ENCODE data around the gene ATP6V1A.
"Not testable (repeated sequence)": the region's sequence is repeated elsewhere in the genome, so short reads cannot be mapped to it uniquely, and the experiment has no call there.

ATP6V1A gene

DNA sequence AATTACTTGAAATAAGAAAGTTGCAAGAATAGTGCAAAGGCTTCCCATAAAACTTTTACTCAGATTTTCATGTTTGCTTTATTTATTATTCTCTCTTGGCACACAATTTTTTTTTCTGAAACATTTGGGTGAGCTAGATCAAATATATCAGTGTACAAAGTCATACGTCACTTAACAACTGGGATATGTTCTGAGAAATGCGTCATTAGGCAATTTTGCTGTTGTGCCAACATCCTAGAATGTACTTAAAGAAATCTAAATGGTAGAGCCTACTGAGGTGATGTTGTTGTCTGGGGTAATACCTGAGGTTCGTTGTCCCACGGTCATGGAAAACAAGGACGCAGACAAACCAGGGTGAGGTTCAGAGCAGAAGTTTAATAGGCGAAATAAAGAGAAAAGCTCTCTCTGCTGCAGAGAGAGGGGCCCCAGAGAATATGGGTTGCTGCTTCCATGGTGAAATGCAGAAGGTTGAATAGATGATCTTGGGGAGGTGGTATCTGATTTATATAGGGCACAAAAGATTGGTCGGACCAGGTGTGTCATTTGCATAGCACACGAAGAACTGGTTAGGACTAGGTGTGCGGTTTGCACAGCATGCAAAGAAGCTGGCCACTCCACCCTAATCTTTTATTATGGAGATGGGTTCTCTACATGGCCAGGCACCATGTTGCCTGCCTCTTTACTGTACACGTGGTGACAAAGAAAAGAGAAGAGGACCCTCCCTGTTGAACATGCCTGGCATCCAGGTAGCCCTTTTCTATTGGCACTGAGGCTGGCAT is 82.9 kb downstream of the ATP6V1A start:
- Histone ChIP-seq H3K27me3 (replicated peaks; ENCODE audit: control insufficient read depth, insufficient read depth, low read length) (no peaks in the 10 kb centered on the region), H3K4me1 (ENCODE audit: control insufficient read depth, insufficient read depth, low read length) (no peaks in the 10 kb centered on the region), H3K9me3 (ENCODE audit: control insufficient read depth, low read length) (no peaks in the 10 kb centered on the region), H3K9ac (ENCODE audit: low read length) (no peak overlapping the region), H3K4me3 (ENCODE audit: low read length) (no peak overlapping the region), H3K36me3 (ENCODE audit: control insufficient read depth, insufficient read depth, low read length, severe bottlenecking) (no peaks in the 10 kb centered on the region)
- DNase-seq (ENCODE audit: low read depth): no peak

DNA sequence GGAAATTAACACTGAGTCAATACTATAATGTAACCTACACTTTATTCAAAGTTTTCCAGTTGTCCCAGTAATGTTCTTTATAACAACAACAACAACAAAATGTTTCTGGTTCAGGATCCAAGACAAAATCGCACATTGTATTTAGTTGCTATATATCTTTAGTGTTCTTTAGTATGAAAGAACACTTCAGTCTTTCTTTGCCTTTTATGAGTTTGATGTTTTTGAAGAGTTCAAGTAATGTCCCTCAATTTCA is 84.2 kb downstream of the ATP6V1A start:
- no peak overlapping the region for H3K4me3 ChIP-seq (ENCODE audit: low read length)
- no peaks in the 10 kb centered on the region for H3K9me3 ChIP-seq (ENCODE audit: control insufficient read depth, low read length)
- no peak overlapping the region for H3K9ac ChIP-seq (ENCODE audit: low read length)
- no peaks in the 10 kb centered on the region for H3K27me3 ChIP-seq (replicated peaks; ENCODE audit: control insufficient read depth, insufficient read depth, low read length)
- no peaks in the 10 kb centered on the region for H3K4me1 ChIP-seq (ENCODE audit: control insufficient read depth, insufficient read depth, low read length)
- no peak for DNase-seq (ENCODE audit: low read depth)
- no peaks in the 10 kb centered on the region for H3K36me3 ChIP-seq (ENCODE audit: control insufficient read depth, insufficient read depth, low read length, severe bottlenecking)

DNA sequence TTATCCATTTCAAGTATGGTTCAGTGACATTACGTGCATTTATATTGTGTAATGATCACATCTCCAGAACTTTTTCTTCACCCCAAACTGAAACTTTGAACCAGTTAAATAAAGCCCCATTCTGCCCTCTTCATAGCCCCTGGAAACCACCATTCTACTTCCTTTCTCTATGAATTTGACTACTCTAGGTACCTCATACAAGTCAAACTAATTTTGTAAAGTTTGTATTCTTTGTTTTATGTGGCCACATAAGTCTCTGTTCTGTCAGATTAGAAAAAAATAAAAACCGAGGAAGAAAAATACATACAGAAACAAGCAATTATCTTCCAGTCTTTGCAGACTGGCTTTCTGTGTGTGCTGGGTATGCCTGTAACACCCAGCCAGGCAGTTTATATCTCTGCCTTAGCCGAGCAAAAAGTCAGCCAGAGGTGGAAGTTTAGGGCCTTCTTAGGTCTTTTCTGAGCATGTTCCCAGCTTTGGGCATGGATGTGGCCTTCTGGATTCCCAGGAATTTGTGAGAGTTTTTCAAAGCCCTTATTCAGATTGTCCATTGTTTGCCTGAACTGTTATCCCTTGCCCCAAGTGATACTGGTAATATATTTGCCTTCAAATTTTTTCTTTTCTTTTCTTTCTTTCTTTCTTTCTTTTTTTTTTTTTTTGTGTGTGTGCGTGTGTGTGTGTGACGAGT is 85.8 kb downstream of the ATP6V1A start:
- no peaks in the 10 kb centered on the region for H3K9me3 ChIP-seq (ENCODE audit: control insufficient read depth, low read length)
- H3K9ac ChIP-seq (ENCODE audit: low read length): no peak overlapping the region
- no peaks in the 10 kb centered on the region for H3K27me3 ChIP-seq (replicated peaks; ENCODE audit: control insufficient read depth, insufficient read depth, low read length)
- no peak overlapping the region for H3K4me3 ChIP-seq (ENCODE audit: low read length)
- no peaks in the 10 kb centered on the region for H3K4me1 ChIP-seq (ENCODE audit: control insufficient read depth, insufficient read depth, low read length)
- DNase-seq (ENCODE audit: low read depth): no peak
- H3K36me3 ChIP-seq (ENCODE audit: control insufficient read depth, insufficient read depth, low read length, severe bottlenecking): no peaks in the 10 kb centered on the region

DNA sequence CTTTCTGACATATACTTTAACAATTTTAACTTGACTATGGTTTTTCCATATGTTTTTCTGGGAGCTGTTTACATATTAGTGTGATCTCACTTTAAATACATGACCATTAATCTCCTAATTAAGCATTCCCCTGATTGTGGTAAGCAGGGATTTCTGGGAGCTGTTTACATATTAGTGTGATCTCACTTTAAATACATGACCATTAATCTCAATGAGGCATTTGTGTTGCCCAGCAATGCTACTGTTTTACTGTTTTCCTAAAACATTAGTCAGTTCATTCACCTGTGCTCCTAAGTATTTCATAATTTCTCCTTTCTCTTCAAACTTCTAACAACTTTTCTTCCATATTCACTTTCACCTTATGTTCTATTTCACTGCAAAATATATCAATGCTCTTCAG is 88.1 kb downstream of the ATP6V1A start:
- H3K9me3 ChIP-seq (ENCODE audit: control insufficient read depth, low read length): no peaks in the 10 kb centered on the region
- H3K4me1 ChIP-seq (ENCODE audit: control insufficient read depth, insufficient read depth, low read length): peaks cover 2% of the 10 kb centered on the region
- no peak overlapping the region for H3K9ac ChIP-seq (ENCODE audit: low read length)
- no peaks in the 10 kb centered on the region for H3K36me3 ChIP-seq (ENCODE audit: control insufficient read depth, insufficient read depth, low read length, severe bottlenecking)
- DNase-seq (ENCODE audit: low read depth): no peak
- H3K4me3 ChIP-seq (ENCODE audit: low read length): no peak overlapping the region
- no peaks in the 10 kb centered on the region for H3K27me3 ChIP-seq (replicated peaks; ENCODE audit: control insufficient read depth, insufficient read depth, low read length)

DNA sequence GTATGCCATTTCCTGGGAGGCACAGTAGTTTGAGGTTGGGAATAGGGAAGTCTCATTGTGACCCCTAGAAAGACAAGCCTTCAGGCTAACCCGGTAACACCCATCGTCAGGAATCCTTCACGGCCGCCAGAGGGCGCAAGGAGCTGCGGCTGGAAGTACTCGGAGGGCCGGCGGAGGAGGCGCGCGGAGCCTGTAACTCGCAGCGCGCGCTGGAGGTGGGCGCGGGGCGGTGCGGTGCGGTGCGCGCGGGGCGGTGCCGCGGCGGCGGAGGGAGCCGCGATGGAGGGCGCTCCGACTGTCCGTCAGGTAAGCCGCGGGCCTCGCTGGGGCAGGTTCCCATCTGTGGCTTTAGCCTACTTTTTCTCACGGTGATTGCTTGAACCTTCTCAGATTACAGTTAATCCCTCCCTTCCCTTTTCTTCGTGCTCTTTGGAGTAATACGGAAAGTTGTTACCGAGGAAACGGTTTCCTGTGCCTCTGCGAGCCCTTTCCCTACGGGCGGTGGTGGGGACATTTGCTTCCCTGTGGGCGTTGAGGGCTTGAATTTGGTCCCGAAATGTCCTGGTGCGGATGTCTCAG is 91.9 kb downstream of the ATP6V1A start, which contains the start of gene GRAMD1C:
GRAMD1C (plus strand) TSS at position 158 of the 579 bp plus-strand sequence; CDS start at position 280, 122 bp downstream.
- Histone ChIP-seq H3K36me3 (ENCODE audit: control insufficient read depth, insufficient read depth, low read length, severe bottlenecking) (no peaks in the 10 kb centered on the region), H3K9ac (ENCODE audit: low read length) (peak within 1 kb of the TSS; percentile 42), H3K9me3 (ENCODE audit: control insufficient read depth, low read length) (no peaks in the 10 kb centered on the region), H3K4me3 (ENCODE audit: low read length) (peak within 1 kb of the TSS; percentile 87), H3K27me3 (replicated peaks; ENCODE audit: control insufficient read depth, insufficient read depth, low read length) (no peaks in the 10 kb centered on the region), H3K4me1 (ENCODE audit: control insufficient read depth, insufficient read depth, low read length) (peaks cover 2% of the 10 kb centered on the region)
- DNase-seq (ENCODE audit: low read depth): peak; percentile 97

DNA sequence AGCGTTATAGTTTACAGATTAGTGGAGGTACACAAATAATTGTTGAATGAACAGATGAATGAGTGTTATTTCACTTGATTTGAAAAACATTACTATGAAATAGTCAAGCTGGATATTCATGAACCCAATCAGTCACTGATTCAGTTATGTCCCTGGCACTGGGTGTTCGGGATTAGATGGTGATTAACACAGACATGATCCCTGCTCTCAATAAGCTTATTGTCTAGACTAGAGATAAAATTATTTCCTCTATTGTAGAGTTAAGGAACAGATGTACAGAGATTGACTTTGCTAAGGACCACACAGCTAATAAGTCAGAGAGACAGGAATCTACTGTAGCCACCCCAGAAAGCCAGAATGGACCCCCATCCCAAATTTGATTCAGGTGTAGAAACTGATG is 92.7 kb downstream of the ATP6V1A start:
- no peaks in the 10 kb centered on the region for H3K36me3 ChIP-seq (ENCODE audit: control insufficient read depth, insufficient read depth, low read length, severe bottlenecking)
- no peak for DNase-seq (ENCODE audit: low read depth)
- H3K9ac ChIP-seq (ENCODE audit: low read length): no peak overlapping the region
- no peaks in the 10 kb centered on the region for H3K27me3 ChIP-seq (replicated peaks; ENCODE audit: control insufficient read depth, insufficient read depth, low read length)
- H3K9me3 ChIP-seq (ENCODE audit: control insufficient read depth, low read length): no peaks in the 10 kb centered on the region
- peaks cover 2% of the 10 kb centered on the region for H3K4me1 ChIP-seq (ENCODE audit: control insufficient read depth, insufficient read depth, low read length)
- peak overlapping the region; percentile 87 for H3K4me3 ChIP-seq (ENCODE audit: low read length)

DNA sequence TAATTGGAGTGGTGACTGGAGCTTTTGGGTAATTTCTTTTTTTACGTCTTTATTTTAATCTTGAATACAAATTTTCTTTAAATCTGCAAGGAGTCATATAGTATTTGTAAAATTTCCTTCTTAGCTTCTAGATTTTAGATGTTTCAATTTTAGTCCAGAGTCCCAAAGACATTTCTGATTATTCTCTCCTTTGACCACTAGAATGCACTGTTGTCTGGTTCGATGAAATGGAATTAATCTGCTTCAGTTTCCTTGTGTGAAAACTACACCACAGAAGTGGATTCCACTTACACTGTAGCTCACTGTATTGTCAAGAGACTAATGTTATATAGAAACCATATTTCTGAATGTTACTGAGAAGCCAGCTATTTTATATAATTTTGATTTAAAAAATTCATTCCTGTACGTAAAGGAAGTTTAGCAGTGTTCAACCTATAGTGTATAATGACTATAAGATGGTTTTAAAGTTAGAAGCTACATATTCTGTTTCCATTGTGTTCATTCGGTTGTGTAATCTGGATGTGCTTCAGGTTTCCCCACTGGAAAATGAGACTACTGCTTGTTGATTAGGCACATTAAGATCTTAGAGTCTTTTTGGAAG is 97.9 kb downstream of the ATP6V1A start:
- Histone ChIP-seq H3K9ac (ENCODE audit: low read length) (no peak overlapping the region), H3K36me3 (ENCODE audit: control insufficient read depth, insufficient read depth, low read length, severe bottlenecking) (no peaks in the 10 kb centered on the region), H3K27me3 (replicated peaks; ENCODE audit: control insufficient read depth, insufficient read depth, low read length) (no peaks in the 10 kb centered on the region), H3K9me3 (ENCODE audit: control insufficient read depth, low read length) (no peaks in the 10 kb centered on the region), H3K4me1 (ENCODE audit: control insufficient read depth, insufficient read depth, low read length) (no peaks in the 10 kb centered on the region), H3K4me3 (ENCODE audit: low read length) (no peak overlapping the region)
- peak; percentile 76 for DNase-seq (ENCODE audit: low read depth)

DNA sequence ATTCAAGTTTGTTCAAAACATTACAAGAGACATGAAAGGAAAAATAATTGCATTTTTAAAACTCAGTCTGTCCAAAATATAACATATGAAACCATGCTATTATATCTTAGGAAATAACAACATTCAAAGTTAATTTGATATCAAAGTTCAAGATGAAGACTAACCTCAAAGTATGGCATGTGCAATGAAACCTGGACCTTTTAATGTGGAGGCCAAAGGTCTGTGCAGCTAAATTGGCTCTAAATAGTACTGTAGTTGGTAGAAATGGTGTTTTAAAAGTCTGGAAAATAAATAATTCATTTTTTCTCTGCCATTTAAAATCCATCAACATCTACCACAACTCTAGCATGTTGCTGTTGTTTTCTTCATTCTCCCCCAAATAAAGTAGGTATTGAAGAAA is 100.4 kb downstream of the ATP6V1A start:
- DNase-seq (ENCODE audit: low read depth): no peak
- Histone ChIP-seq H3K4me1 (ENCODE audit: control insufficient read depth, insufficient read depth, low read length) (no peaks in the 10 kb centered on the region), H3K27me3 (replicated peaks; ENCODE audit: control insufficient read depth, insufficient read depth, low read length) (no peaks in the 10 kb centered on the region), H3K36me3 (ENCODE audit: control insufficient read depth, insufficient read depth, low read length, severe bottlenecking) (no peaks in the 10 kb centered on the region), H3K9me3 (ENCODE audit: control insufficient read depth, low read length) (no peaks in the 10 kb centered on the region), H3K4me3 (ENCODE audit: low read length) (no peak overlapping the region), H3K9ac (ENCODE audit: low read length) (no peak overlapping the region)

DNA sequence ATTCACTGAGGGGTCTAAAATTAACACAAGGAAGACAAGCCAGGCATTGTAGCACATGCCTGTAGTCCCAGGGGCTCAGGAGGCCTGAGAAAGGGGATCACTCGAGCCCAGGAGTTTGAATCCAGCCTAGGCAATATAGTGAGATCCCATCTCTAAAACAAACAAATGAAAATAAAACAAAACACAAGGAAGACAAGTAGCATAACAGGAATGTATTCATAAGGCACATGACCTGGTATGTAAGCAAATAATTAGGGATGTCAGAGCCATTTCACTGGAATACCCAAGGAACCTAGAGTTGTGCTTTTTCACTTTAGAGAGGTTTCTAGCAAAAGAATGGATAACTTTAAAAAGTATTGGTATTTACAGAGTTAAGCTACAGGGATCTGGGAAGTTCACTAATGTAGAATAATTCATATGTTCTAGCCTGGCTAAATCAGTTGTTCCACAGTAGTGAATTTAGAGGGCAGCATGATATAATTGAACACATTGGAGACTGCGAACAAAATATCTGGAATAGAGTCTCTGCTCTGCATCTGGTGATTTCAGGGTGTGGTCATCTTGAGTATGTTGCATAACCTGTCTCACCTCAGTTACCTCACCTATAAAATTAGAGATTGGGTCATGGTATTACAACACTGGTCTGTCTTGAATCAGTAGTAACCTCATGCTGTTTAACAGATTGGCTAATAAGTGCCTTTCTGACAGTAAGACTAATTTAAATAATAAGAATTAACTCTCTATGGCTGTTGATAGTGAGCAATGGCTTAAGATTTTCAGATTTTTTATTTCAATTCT is 101.0 kb downstream of the ATP6V1A start:
- H3K9me3 ChIP-seq (ENCODE audit: control insufficient read depth, low read length): no peaks in the 10 kb centered on the region

DNA sequence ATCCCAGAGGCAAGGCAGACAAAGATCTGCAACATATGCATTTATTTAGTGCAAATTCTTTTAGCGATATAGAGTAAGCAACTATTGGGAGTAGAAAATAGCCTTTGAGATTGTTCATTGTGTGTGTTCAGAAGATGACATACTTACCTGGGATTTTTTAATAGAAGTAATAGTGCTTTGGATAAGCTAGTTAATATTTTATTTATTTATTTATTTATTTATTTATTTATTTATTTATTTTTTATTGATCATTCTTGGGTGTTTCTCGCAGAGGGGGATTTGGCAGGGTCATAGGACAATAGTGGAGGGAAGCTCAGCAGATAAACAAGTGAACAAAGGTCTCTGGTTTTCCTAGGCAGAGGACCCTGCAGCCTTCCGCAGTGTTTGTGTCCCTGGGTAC is 102.2 kb downstream of the ATP6V1A start:
- not testable (repeated sequence) for DNase-seq (ENCODE audit: low read depth); H3K36me3 ChIP-seq (ENCODE audit: control insufficient read depth, insufficient read depth, low read length, severe bottlenecking); H3K9ac ChIP-seq (ENCODE audit: low read length)

More for the DNA sequence above, 101.0 kb downstream of the ATP6V1A start:
- Histone ChIP-seq H3K9ac (ENCODE audit: low read length) (no peak overlapping the region), H3K36me3 (ENCODE audit: control insufficient read depth, insufficient read depth, low read length, severe bottlenecking) (no peaks in the 10 kb centered on the region), H3K4me3 (ENCODE audit: low read length) (no peak overlapping the region), H3K27me3 (replicated peaks; ENCODE audit: control insufficient read depth, insufficient read depth, low read length) (no peaks in the 10 kb centered on the region), H3K4me1 (ENCODE audit: control insufficient read depth, insufficient read depth, low read length) (no peaks in the 10 kb centered on the region)
- no peak for DNase-seq (ENCODE audit: low read depth)

DNA sequence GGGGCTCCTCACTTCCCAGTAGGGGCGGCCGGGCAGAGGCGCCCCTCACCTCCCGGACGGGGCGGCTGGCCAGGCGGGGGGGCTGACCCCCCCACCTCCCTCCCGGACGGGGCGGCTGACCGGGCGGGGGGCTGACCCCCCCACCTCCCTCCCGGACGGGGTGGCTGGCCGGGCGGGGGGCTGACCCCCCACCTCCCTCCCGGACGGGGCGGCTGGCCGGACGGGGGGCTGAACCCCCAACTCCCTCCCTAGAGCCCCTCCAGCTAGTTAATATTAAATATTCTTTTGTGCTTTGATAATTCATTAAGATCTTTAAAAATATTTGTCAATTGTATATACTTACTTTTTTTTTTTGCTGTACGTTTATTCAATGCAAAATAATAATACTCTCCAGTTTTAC is 103.0 kb downstream of the ATP6V1A start:
- not testable (repeated sequence) for H3K4me1 ChIP-seq (ENCODE audit: control insufficient read depth, insufficient read depth, low read length); DNase-seq (ENCODE audit: low read depth); H3K9me3 ChIP-seq (ENCODE audit: control insufficient read depth, low read length)

More for the DNA sequence above, 102.2 kb downstream of the ATP6V1A start:
- H3K9me3 ChIP-seq (ENCODE audit: control insufficient read depth, low read length); H3K4me1 ChIP-seq (ENCODE audit: control insufficient read depth, insufficient read depth, low read length); H3K27me3 ChIP-seq (replicated peaks; ENCODE audit: control insufficient read depth, insufficient read depth, low read length); H3K4me3 ChIP-seq (ENCODE audit: low read length): not testable (repeated sequence)

More for the DNA sequence above, 103.0 kb downstream of the ATP6V1A start:
- not testable (repeated sequence) for H3K9ac ChIP-seq (ENCODE audit: low read length); H3K36me3 ChIP-seq (ENCODE audit: control insufficient read depth, insufficient read depth, low read length, severe bottlenecking); H3K27me3 ChIP-seq (replicated peaks; ENCODE audit: control insufficient read depth, insufficient read depth, low read length); H3K4me3 ChIP-seq (ENCODE audit: low read length)

Data from adipocyte (in vitro differentiated cells).